A549 (cell line): ENCODE measurements around the gene NOC3L.

Source experiments
- HMGXB4 ChIP-seq: fragments of 250-450 bp; sonication (Bioruptor Pico); IDR thresholded peaks from 2 replicates; pipeline ENCODE4 v1.5.0; 2021; ENCODE audit warnings: mild to moderate bottlenecking, moderate library complexity, borderline replicate concordance
- MAX ChIP-seq: IDR thresholded peaks from 2 replicates; pipeline ENCODE4 v1.6.1; 2012
- NR3C1 ChIP-seq: fragments of >200 bp; sonication (Bioruptor Twin); formaldehyde crosslinking; IDR thresholded peaks from 3 replicates; pipeline ENCODE4 v1.6.1; 2017

GRCh38 chr10:94315024-94315451 lies 47.7 kb downstream of the NOC3L start:
- no peak for TF ChIP-seq NR3C1
- TF ChIP-seq HMGXB4 (CRISPR knock-in tag), result no peak
- TF ChIP-seq MAX, result no peak
